Neural crest cell (in vitro differentiated cells): ENCODE measurements around the gene HDLBP. TPM values are rescaled to one million over a fixed set of nuclear protein-coding genes. Genes with fewer than 3 reads are reported as not detected.
"Not testable (repeated sequence)": the region's sequence is repeated elsewhere in the genome, so short reads cannot be mapped to it uniquely, and the experiment has no call there.

Source experiments
- DNase-seq: peaks from one replicate; pipeline ENCODE4 v3.0.0; 2021; ENCODE audit warnings: low read depth, mixed read lengths, low spot score
- H3K27ac Mint-ChIP-seq: one replicate; pipeline ENCODE4 v1.8.0; 2021; ENCODE audit warnings: mild to moderate bottlenecking, mixed read lengths; ENCODE audit not compliant: unreplicated experiment
- H3K27me3 Mint-ChIP-seq: 2 replicates; pipeline ENCODE4 v1.8.0; 2021; ENCODE audit warnings: low read depth, mild to moderate bottlenecking, mixed read lengths
- H3K36me3 Mint-ChIP-seq: 2 replicates; pipeline ENCODE4 v1.8.0; 2021; ENCODE audit warnings: low read depth, mild to moderate bottlenecking, mixed read lengths
- H3K4me1 Mint-ChIP-seq: 2 replicates; pipeline ENCODE4 v1.8.0; 2021; ENCODE audit warnings: mixed read lengths
- H3K4me3 Mint-ChIP-seq: one replicate; pipeline ENCODE4 v1.8.0; 2021; ENCODE audit warnings: mild to moderate bottlenecking, mixed read lengths
- H3K9me3 Mint-ChIP-seq: 2 replicates; pipeline ENCODE4 v1.8.0; 2021; ENCODE audit warnings: mixed read lengths
- CTCF ChIP-seq: fragments of 200-600 bp; sonication (generic); conservative IDR thresholded peaks from 2 replicates; pipeline ENCODE4 v1.5.0; 2021; ENCODE audit warnings: antibody characterized with exemption, mild to moderate bottlenecking
- total RNA-seq: library from RNA; stranded (reverse); gene quantifications from 2 replicates; pipeline ENCODE4 v1.2.1, GENCODE V29; 2021

The HDLBP gene
- total RNA-seq, 1 donor from 2014 or later, result 333 TPM

GRCh38 chr2:241298673-241299072 lies 16.8 kb downstream of the HDLBP start:
- Mint-ChIP-seq H3K4me3 (no peak overlapping the region), H3K36me3 (peaks cover 15% of the 10 kb centered on the region), H3K9me3 (no peaks in the 10 kb centered on the region), H3K4me1 (peaks cover 27% of the 10 kb centered on the region), H3K27me3 (no peaks in the 10 kb centered on the region), H3K27ac (no peak overlapping the region)
- TF ChIP-seq CTCF, result no peak
- DNase-seq, result no peak

GRCh38 chr2:241296767-241297166 lies 18.7 kb downstream of the HDLBP start:
- no peaks in the 10 kb centered on the region for H3K27me3 Mint-ChIP-seq
- H3K9me3 Mint-ChIP-seq, result no peaks in the 10 kb centered on the region
- peaks cover 23% of the 10 kb centered on the region for H3K4me1 Mint-ChIP-seq
- no peak for TF ChIP-seq CTCF
- peak overlapping the region; percentile 46 for H3K27ac Mint-ChIP-seq
- DNase-seq, result no peak
- peaks cover 15% of the 10 kb centered on the region for H3K36me3 Mint-ChIP-seq
- no peak overlapping the region for H3K4me3 Mint-ChIP-seq

- TF ChIP-seq CTCF, result no peak
- no peak overlapping the region for H3K27ac Mint-ChIP-seq
- H3K36me3 Mint-ChIP-seq, result peaks cover 15% of the 10 kb centered on the region
- H3K4me3 Mint-ChIP-seq, result no peak overlapping the region
- H3K4me1 Mint-ChIP-seq, result peaks cover 21% of the 10 kb centered on the region
- no peaks in the 10 kb centered on the region for H3K27me3 Mint-ChIP-seq
- H3K9me3 Mint-ChIP-seq, result no peaks in the 10 kb centered on the region
- DNase-seq, result no peak
Observed at GRCh38 chr2:241295326-241296095, 20.0 kb downstream of the HDLBP start.

DNA sequence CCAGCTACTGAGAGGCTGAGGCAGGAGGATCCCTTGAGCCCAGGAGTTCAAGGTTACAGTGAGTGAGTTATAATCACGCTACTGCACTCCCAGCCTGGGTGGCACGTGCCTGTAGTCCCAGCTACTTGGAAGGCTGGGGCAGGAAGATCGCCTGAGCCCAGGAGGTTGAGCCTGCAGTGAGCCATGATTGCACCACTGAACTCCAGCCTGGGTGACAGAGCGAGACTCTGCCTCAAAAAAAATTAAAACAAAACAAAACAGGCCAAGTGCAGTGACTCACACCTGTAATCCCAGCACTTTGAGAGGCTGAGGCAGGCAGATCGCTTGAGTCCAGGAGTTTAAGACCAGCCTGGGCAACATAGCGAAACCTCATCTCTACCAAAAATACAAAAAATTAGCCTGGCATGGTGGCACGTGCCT lies 22.1 kb downstream of the HDLBP start:
- H3K36me3 Mint-ChIP-seq, result peaks cover 15% of the 10 kb centered on the region
- not testable (repeated sequence) for H3K4me3 Mint-ChIP-seq, H3K27me3 Mint-ChIP-seq, H3K9me3 Mint-ChIP-seq, H3K27ac Mint-ChIP-seq, DNase-seq, H3K4me1 Mint-ChIP-seq

GRCh38 chr2:241291977-241292376 lies 23.5 kb downstream of the HDLBP start:
- Mint-ChIP-seq H3K4me1 (peaks cover 5% of the 10 kb centered on the region), H3K9me3 (no peaks in the 10 kb centered on the region), H3K4me3 (no peak overlapping the region), H3K36me3 (peaks cover 12% of the 10 kb centered on the region), H3K27me3 (no peaks in the 10 kb centered on the region), H3K27ac (no peak overlapping the region)
- no peak for DNase-seq
- no peak for TF ChIP-seq CTCF

GRCh38 chr2:241291153-241291552 lies 24.3 kb downstream of the HDLBP start:
- Mint-ChIP-seq H3K9me3 (no peaks in the 10 kb centered on the region), H3K36me3 (peaks cover 4% of the 10 kb centered on the region), H3K27ac (no peak overlapping the region), H3K27me3 (no peaks in the 10 kb centered on the region), H3K4me1 (peaks cover 5% of the 10 kb centered on the region), H3K4me3 (no peak overlapping the region)
- no peak for DNase-seq
- TF ChIP-seq CTCF, result no peak
